ENCODE results near the gene PTEN. TPM values are rescaled to one million over a fixed set of nuclear protein-coding genes. Genes with fewer than 3 reads are reported as not detected.

PTEN gene
- total and polyA plus RNA-seq, 8 donors = 97.1 to 140 (median 121) TPM

DNA sequence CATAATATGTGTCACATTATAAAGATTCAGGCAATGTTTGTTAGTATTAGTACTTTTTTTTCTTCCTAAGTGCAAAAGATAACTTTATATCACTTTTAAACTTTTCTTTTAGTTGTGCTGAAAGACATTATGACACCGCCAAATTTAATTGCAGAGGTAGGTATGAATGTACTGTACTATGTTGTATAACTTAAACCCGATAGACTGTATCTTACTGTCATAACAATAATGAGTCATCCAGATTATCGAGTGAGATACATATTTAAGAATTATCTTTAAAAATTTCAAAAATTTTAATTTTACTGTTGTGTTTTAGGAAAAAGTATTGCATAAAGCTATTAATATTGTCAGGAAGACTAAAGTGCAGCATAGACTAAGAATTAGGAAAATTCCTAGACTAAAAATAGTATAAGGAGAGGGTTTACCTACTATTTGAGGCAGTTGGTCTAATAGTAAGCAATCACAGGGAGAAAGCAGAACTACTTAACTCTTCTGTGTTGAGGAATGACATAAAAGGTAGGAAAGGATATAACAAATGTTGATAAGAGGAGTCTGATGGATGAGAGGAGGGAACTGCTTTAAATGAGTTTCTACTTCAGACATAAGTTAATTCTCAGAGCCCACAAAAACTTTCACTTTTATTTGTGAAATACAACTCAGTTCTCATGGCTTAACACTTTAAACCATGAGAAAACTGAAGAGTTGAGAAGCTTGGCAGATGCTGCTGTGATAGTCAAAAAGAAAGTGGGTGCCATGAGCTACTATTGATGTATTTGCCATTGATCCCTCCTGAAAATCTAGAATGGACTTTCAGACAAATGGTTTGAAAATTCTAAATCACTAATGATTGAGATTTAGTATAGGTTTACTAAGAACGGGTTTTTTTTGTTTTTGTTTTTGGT lies 67.8 kb downstream of the PTEN start:
- H3K4me1 ChIP-seq = peaks cover 7 to 53% of the 10 kb centered on the region in 2 donors
- H3K27ac ChIP-seq = no peak overlapping the region
- H3K9me3 ChIP-seq = no peaks in the 10 kb centered on the region
- ATAC-seq = no peak
- TF ChIP-seq, protein P1, sequence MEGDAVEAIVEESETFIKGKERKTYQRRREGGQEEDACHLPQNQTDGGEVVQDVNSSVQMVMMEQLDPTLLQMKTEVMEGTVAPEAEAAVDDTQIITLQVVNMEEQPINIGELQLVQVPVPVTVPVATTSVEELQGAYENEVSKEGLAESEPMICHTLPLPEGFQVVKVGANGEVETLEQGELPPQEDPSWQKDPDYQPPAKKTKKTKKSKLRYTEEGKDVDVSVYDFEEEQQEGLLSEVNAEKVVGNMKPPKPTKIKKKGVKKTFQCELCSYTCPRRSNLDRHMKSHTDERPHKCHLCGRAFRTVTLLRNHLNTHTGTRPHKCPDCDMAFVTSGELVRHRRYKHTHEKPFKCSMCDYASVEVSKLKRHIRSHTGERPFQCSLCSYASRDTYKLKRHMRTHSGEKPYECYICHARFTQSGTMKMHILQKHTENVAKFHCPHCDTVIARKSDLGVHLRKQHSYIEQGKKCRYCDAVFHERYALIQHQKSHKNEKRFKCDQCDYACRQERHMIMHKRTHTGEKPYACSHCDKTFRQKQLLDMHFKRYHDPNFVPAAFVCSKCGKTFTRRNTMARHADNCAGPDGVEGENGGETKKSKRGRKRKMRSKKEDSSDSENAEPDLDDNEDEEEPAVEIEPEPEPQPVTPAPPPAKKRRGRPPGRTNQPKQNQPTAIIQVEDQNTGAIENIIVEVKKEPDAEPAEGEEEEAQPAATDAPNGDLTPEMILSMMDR (IDR thresholded peaks at IDR 0.05) = no peak
- no peak overlapping the region for H3K4me3 ChIP-seq
- H3K36me3 ChIP-seq = peaks cover 0 to 20% of the 10 kb centered on the region in 2 donors
- no peak for DNase-seq
- no peaks in the 10 kb centered on the region for H3K27me3 ChIP-seq
- intact Hi-C loops (cut with DNase I) = loop anchor here in 1 of 2 donors (10.0 kb wide), 1 partner anchor 56 kb away; no protein-coding TSS in a partner anchor

DNA sequence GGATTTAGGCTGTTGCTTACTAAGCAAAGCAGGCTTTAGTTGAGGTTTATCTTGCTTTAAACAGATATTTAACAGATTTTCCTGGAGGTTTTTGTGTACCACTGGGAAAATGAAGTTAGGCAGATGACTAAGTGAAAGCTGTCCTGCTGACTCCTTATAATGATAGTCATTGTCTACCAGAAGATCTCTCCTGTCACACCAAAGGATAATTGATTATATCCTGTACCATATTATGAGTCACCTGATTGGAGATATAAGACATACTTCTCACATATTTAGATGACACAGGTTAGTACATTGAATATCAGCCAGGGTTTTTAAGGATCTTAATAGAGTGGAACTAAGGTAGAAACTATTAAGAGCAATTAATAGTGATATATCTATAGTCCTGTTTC lies 68.4 kb downstream of the PTEN start:
- TF ChIP-seq, protein P1 (IDR thresholded peaks at IDR 0.05) = no peak
- peaks cover 7 to 47% of the 10 kb centered on the region in 2 donors for H3K4me1 ChIP-seq
- intact Hi-C loops (cut with DNase I) = loop anchor here in 1 of 2 donors (10.0 kb wide), 1 partner anchor 57 kb away; no protein-coding TSS in a partner anchor

DNA sequence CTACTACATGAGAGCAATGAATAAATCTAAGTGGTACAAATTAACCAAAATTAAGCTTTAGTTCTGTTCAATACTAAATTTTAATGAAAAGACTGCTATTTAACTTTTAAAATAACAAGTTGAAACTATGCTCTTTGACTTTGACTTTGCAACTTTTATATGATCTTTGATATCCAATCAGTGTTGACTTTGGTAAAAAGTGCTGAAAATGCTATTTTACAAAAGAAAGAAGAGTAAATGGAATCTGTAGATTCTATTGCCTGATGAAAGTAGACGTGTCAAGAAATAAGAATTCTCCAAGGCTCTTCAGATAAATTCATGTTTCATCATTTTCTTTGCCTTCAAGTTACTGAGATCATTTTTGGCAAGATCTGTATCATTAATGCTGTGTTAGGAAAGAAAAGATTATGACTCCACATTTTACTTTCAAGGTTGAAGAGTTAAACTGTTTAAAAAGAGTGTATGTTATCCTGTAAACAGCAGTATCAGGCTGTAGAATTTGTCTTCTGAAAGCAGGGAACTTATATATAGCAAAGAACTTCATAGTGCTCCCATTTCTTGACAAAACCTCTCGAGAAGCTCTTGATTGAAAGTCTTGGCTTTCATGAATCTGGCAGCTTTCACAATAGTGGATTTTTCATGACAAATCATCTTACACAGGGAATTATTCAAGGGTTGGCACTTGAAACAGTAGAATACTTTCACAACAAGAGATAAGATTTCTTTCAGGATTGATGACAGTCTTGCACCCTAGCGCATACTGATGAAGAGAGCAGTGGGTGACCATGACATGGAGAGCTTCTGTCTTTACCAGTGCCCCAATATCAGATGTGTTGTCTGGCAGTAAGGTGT lies 72.1 kb downstream of the PTEN start:
- DNase-seq = no peak
- H3K27me3 ChIP-seq = no peaks in the 10 kb centered on the region
- no peak overlapping the region for H3K4me3 ChIP-seq
- H3K9me3 ChIP-seq = no peaks in the 10 kb centered on the region
- peaks cover 0 to 20% of the 10 kb centered on the region in 2 donors for H3K36me3 ChIP-seq
- intact Hi-C loops (cut with DNase I) = loop anchor here in 1 of 2 donors (10.0 kb wide), 1 partner anchor 61 kb away; no protein-coding TSS in a partner anchor
- peak; percentile 68 for ATAC-seq
- TF ChIP-seq, protein P1 (IDR thresholded peaks at IDR 0.05) = no peak
- H3K27ac ChIP-seq = peak overlapping the region; percentile 2 to 38
- peaks cover 7 to 36% of the 10 kb centered on the region in 2 donors for H3K4me1 ChIP-seq

More for the DNA sequence above, 68.4 kb downstream of the PTEN start:
- H3K9me3 ChIP-seq = no peaks in the 10 kb centered on the region
- ATAC-seq (no peak), DNase-seq (no peak)
- H3K27ac ChIP-seq = no peak overlapping the region
- H3K4me3 ChIP-seq = no peak overlapping the region
- H3K27me3 ChIP-seq = no peaks in the 10 kb centered on the region
- peaks cover 0 to 20% of the 10 kb centered on the region in 2 donors for H3K36me3 ChIP-seq

DNA sequence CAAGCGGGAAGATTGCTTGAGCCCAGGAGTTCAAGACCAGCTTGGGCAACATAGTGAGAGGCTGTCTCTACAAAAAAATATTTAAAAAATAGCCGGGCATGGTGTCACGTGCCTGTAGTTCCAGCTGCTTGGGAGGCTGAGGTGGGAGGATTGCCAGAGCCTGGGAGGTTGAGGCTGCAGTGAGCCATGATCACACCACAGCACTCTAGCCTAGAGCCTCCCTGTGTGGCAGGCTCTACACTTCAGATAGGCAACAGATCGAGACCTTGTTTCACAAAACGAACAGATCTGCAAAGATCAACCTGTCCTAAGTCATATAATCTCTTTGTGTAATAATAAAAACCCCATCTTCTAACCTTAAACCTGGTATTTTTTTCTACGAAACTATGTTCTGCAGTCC lies 76.8 kb downstream of the PTEN start:
- TF ChIP-seq, protein P1 (IDR thresholded peaks at IDR 0.05) = no peak
- Histone ChIP-seq H3K9me3 (no peaks in the 10 kb centered on the region), H3K27ac (no peak overlapping the region), H3K4me1 (peaks cover 3 to 28% of the 10 kb centered on the region in 2 donors), H3K27me3 (no peaks in the 10 kb centered on the region), H3K36me3 (peaks cover 0 to 2% of the 10 kb centered on the region in 2 donors), H3K4me3 (no peak overlapping the region)
- intact Hi-C loops (cut with DNase I) = no loop called here
- no peak for ATAC-seq
- DNase-seq = no peak
